Skin of body (tissue), 2 donors: ENCODE data around the gene ABCC1. TPM values are rescaled to one million over a fixed set of nuclear protein-coding genes. Genes with fewer than 3 reads are reported as not detected.
"Not testable (repeated sequence)": the region's sequence is repeated elsewhere in the genome, so short reads cannot be mapped to it uniquely, and the experiment has no call there.

Source experiments
- DNase-seq: peaks from one replicate; lab custom pipeline; 2025; lab: John Stamatoyannopoulos, UW
- total RNA-seq: library from RNA; depleted of rRNA; stranded (reverse); fragments of >200 nt; gene quantifications from one replicate; pipeline ENCODE4 v1.2.3, GENCODE V29; 2014

The ABCC1 gene
- total RNA-seq, 1 donor from 2014 or later, result 20.4 TPM

GRCh38 chr16:15966836-15967546, 17.6 kb downstream of the ABCC1 start:
- no peak for DNase-seq

DNA sequence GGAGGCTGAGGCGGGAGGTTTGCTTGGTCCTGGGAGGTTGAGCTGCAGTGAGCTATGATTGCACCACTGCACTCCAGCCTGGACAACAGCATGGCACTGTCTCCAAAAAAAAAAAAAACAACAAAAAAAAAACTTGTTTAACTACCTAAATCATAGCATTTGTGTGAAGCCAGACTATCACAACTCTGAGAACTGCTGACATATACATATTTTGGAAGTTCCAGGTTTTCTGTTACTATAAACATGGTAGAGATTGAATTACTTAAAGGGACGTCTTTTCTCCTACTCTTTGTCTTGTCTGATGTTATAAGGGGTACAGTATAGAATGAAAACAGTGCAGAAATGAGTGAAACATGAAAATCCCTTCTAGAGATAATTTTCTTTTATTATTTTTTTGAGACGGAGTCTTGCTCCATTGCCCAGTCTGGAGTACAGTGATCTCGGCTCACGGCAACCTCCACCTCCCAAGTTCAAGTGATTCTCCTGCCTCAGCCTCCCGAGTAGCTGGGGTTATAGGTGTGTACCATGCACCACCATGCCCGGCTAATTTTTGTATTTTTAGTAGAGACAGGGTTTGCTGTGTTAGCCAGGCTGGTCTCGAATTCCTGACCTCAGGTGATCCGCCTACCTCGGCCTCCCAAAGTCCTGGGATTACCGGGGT, 18.4 kb downstream of the ABCC1 start:
- DNase-seq, result no peak

DNA sequence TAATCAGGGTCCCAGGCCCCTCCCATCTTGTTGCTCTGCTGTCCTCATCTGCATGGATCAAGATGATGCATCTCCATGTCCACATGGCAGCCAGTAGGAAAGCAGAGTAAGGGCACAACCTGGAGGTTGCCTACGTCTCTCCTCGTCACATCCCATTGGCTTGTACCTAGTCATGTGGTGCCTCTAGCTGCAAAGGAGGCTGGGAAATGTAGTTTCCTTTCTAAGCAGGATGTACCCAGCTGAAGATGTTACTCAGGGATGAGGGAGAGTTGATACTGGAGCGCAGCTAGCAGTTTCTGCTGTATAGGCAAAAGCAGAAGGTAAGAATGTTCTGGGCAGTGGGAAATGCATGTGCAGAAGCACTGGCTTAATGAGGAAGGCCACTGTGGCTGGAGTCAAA, 20.8 kb downstream of the ABCC1 start:
- DNase-seq, result no peak

DNA sequence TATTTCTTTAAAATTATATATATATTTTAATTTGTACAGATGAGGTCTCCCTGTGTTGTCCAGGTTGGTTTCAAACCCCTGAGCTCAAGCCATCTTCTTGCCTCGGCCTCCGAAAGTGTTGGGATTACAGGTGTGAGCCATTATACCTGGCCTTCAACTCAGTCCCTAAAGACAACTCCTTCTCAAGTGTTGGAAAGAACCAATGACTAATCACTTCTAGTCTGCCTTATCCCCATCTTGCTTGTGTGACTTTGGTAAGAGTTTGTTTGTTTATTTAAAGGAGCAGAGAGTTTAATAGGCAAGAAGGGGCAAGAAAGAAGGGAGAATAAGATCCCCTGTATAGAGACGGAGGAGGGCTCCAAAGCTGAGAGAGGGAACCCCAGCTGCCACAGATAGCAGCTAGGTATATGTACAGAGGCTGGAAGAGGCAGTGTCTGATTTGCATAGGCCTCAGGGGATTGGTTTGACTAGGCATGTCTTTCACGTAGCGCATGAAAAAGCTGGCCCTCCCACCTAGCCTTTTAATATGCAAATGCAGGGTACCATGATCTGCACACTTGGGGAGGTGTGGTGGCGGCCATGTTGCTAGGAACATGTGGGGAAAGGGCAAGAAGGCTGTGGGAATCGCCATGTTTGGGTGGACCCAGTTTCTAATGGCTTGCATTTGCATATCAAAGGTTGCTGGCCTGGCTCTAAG, 21.5 kb downstream of the ABCC1 start:
- DNase-seq, result no peak

GRCh38 chr16:15971440-15971815, 22.0 kb downstream of the ABCC1 start:
- DNase-seq, result no peak

DNA sequence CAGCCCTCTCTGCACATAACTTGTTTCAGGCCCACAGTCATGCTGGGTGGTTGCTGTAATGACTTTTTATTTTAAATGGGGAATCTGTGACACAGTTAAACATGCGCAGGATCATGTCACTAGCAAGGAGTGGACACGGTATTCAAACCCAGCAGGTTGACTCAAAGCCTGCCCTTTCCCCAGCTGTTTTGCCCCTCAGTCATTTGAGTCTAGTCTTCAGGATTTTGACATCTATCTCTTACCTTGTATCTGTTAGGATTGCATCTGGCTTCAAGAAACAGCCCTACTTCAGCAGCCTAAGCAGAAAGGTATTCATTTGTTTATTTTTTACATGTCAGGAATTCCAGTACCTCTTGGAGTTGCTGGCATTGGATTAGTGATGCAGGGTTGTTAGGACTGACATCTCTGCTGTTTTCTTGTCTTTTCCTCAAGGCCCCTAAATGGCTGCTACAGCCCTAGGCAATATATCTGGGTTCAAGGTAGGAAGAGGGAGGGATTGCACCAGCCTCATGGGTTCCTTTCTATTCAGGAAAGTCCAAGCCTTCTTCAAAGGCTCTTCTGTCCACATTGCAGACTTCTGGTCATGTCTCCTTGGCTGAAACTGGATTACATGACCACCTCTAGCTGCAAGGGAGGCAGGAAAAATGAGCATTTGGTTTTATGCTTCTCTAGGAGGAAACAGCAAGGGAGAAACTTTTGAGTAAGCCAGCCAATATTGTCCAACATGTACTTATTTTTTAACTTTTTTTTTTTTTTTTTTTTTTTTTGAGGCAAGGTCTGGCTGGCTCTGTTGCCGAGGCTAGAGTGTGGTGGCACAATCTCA, 22.8 kb downstream of the ABCC1 start:
- DNase-seq, result no peak

- no peak for DNase-seq
Measured at GRCh38 chr16:15973421-15973820, 24.0 kb downstream of the ABCC1 start.

- no peak for DNase-seq
Measured at GRCh38 chr16:15974057-15974456, 24.6 kb downstream of the ABCC1 start.

DNA sequence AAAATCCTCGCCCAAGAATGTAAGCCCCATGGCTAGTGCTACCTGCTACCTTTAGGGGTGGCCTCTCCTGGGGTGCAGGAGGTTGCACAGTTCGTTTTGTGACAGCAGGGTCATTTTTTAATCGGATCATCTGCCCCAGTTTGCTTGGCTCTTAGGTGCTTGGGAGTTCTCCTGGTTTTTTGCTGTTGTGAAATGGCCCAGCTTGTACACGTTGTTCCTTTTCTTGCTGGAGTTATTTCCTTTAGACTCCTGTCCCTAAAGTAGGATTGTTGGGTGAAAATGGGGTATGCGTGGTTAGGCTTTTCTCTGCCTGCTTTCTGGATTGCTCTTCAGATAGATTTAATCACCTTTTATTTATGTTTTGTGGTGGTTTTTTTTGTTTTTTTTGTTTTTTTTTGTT, 25.8 kb downstream of the ABCC1 start:
- no peak for DNase-seq

GRCh38 chr16:15976225-15976812, 26.9 kb downstream of the ABCC1 start:
- DNase-seq, result no peak

DNA sequence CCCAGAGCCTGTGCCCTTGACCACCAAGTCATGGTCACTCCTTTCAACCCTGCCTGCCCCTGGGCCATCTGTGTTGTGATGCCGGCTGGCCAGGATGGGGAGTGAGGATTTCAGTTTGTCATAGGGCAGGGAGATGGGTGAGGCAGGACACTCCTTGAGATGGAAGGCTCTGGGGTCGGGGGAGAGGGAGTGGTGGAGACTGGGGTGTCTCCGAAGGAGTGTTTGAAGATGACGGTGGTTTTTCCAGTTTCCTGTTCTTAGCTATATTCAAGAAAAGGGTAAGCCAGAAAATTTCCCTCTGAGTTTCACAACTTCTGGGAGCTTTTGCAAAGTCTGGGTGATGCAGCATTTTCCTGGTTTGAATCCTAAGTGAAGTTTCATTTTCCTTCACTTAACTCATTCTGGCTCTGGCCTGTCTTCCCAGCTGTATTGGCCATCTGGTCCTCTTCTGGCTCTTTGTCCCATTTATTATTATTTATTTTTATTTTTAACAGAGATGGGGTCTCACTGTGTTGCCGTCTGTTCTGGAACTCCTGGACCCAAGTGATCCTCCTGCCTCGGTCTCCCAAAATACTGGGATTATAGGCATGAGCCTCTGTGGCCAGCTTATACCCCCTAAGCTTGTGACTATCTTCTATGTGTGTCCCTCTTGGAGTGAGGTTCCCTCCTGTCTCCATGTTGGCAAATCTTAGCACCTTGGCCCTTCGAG, 27.7 kb downstream of the ABCC1 start:
- DNase-seq, result peak; percentile 20

DNA sequence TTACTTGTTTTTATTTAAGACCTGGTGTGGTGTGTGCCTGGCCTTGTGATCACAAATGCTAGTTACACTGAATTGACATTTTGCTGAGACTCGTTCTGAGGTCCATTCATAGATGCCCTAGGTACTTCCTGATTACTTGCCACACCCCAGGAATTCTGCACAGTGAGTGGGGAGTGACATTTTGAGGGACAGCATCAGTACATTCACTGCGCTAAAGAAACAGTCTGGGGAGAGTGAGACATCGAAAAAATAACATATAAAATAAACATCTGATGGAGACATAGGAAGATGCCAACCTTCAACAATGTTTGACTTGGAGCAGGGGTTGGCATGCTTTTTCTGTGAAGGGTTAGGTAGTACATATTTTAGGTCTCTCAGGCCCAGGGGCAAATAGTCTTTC, 30.4 kb downstream of the ABCC1 start:
- DNase-seq, result no peak

DNA sequence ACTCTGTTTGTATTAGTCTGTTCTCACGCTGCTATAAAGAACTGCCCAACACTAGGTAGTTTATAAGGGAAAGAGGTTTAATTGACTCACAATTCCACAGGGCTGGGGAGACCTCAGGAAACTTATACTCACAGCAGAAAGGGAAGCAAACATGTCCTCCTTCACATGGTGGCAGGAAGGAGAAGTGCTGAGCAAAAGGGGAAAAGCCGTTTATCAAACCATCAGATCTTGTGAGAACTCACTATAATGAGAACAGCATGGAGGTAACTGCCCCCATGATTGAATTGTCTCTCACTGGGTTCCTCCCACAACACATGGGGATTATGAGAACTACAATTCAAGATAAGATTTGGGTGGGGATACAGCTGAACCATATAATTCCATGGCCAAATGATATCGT, 30.9 kb downstream of the ABCC1 start:
- DNase-seq, result no peak

DNA sequence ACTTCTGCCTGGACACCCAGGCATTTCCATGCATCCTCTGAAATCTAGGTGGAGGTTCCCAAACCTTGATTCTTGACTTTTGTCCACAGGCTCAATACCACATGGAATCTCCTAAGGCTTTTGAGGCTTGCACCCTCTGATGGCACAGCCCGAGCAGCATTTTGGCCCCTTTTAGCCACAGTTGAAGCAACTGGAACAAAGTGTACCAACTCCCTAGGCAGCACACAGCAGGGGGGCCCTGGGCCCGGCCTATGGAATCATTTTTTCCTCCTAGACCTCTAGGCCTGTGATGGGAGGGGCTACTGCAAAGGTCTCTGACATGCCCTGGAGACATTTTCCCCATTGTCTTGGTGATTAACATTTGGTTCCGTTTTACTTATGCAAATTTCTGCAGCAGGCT, 32.0 kb downstream of the ABCC1 start:
- no peak for DNase-seq

DNA sequence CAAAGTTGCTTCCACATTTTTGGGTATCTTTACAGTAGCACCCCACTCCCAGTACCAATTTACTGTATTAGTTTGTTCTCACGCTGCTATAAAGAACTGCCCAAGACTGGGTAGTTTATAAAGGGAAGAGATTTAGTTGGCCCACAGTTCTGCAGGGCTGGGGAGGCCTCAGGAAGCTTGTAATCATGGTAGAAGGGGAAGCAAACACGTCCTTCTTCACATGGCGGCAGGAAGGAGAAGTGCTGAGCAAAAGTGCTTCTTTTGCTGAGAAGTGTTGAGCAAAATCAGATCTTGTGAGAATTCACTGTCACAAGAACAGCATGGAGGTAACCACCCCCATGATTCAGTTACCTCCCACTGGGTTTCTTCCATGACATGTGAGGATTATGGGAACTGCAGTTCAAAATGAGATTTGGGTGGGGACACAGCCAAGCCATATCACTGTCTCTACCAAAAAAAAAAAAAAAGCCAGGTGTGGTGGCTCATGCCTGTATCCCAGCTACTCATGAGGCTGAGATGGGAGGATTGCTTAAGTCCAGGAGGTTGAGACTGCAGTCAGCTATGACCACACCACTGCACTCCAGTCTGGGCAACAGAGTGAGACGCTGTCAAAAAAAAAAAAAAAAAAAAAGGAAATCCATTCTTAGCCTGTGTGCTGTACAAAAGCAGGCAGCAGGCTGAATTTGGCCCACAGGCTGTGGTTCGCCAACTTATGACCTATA, 32.9 kb downstream of the ABCC1 start:
- not testable (repeated sequence) for DNase-seq

DNA sequence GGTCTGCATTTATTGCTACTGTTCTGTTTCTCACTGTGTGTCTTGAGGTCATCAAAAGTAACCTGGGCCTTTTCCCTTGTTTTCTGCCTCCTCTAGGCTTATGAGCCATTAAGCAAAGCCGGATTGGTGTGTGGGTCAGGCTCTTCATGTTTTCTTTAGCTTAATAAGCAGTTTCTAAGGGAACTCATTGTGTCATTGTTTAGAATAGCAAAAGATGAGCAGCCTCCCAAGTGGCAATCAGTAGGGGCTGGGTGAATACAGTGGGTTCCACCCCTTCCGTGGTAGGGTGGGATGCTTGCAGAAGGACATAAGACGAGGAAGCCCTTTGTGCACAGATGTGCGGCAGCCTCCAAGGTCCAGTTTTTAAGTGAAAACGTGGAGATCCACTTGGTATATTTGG, 34.5 kb downstream of the ABCC1 start:
- DNase-seq, result no peak

DNA sequence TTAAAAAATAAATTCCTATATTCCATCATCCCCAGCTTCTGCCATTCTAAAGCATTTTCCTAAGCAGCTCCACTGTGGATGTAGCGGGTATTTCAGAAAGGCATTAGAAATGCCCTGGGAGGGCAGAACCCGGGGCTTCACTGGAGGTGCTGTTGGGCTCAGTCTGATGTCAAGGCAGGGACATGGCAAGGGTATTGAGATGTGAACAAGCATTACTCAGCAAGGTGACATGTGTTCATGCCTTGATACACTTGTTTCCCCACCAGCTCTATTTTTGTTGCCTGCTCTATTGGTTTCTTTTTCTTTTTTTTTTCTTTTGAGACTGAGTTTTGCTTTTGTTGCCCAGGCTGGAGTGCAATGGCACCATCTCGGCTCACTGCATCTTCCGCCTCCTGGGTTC, 35.7 kb downstream of the ABCC1 start:
- no peak for DNase-seq

DNA sequence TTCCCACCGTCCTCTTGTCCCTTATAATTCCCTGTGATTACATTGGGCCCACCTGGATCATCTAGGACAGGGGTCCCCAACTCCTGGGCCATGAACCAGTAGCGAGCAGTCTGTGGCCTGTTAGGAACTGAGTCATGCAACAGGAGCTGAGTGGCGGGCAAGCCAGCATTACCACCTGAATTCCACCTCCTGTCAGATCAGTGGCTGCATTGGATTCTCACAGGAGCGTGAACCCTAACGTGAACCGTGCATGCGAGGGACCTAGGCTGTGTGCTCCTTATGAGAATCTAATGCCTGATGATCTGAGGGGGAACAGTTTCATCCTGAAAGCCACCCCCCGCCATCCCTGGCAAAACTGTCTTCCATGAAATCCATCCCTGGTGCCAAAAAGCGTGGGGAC, 36.8 kb downstream of the ABCC1 start:
- DNase-seq, result no peak

GRCh38 chr16:15988268-15989013, 39.0 kb downstream of the ABCC1 start:
- DNase-seq, result no peak
